HG03103 (cell line): ENCODE data around the gene PRR30.
"Not testable (repeated sequence)": the region's sequence is repeated elsewhere in the genome, so short reads cannot be mapped to it uniquely, and the experiment has no call there.

Experiments used
- ATAC-seq: cut with Tn5 transposase; IDR thresholded peaks from one replicate; pipeline ENCODE4 v1.9.1; 2021; ENCODE audit warnings: low read depth; ENCODE audit not compliant: unreplicated experiment

PRR30 gene

DNA sequence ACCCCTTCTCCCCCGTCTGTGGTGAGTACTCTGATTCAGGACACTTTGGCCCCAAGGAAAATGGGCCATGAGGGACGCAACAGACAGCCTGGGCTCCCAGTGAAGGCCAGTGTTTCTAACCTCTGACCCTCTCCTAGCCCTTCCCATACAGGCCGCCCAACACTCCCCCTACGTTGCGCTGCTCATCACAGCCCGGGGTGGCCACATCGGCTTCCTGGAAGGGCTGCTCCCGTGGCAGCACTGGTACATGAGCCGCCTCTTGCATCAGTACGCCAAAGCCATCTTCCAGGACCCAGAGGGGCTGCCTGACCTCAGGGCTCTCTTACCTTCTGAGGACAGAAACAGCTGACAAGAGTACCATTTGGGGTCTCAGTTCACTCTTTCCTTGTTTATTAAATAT is 8.8 kb downstream of the PRR30 start:
- no peak for ATAC-seq

DNA sequence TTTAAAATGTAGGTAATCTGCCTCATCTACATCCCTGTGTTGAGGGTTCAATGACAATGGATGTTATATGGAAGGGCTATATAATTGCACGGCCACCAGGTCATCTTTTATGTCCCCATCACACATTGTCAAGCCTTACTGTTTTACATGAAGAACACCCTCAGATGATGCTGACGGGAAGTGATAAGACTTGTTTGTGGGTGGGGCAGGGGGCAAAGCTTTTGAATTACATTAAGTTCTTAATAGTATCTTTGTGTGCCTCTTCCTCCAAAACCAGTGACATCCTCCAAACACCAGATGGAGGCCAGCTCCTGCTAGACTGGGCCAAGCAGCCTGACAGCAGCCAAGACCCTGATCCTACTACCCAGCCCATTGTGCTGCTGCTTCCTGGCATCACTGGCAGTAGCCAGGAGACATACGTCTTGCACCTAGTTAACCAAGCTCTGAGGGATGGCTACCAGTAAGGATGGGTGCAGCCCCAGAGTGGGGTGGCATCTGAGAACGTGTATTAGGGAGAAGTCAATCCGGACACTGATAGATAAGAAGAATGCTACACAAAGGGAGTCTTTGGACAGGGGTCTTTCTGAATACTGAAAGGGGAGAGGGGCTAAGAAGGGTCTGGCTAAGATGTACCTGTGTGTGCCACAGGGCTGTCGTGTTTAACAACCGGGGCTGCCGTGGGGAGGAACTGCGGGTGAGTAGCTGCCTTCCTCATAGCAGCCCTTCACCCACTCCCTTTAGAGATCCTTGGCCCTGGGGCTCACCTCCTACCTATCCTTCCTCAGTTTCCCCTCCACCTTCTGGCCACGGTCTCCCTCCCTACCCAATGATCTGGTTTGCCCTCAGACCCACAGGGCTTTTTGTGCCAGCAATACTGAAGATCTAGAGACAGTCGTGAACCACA is 10.3 kb downstream of the PRR30 start:
- no peak for ATAC-seq

DNA sequence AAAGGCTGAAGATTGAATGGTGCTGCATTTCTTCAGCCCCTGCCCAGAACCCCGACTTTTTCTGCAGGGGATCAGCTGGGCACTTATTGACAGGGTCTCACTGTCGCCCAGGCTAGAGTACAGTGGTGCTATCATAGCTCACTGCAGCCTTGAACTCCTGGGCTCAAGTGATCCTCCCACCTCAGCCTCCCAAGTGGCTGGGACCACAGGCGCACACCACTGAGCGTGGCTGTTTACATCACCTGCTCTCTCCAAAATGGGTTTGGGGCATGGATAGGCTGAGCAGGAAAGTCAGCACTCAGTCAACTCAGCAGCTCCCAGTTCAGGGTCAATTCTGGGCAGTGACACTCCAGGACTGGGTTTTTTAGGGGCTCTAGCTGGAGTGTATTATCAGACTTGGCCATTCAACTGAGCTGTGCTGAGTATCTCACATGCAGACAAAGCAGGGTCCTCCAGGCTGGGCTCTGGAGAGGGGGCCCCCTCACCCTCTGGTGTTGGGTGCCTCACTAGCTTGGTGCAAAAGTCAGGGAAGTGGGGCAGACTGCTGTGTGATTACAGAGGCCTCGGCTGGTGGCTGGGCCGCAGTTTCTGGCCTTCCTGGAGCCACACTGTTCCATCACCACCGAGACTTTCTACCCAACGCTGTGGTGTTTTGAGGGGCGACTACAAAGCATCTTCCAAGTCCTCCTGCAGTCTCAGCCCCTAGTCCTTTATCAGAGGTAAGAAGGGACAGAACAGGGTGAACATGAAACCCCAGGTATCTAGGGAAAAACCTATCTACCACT is 11.1 kb downstream of the PRR30 start:
- no peak for ATAC-seq

DNA sequence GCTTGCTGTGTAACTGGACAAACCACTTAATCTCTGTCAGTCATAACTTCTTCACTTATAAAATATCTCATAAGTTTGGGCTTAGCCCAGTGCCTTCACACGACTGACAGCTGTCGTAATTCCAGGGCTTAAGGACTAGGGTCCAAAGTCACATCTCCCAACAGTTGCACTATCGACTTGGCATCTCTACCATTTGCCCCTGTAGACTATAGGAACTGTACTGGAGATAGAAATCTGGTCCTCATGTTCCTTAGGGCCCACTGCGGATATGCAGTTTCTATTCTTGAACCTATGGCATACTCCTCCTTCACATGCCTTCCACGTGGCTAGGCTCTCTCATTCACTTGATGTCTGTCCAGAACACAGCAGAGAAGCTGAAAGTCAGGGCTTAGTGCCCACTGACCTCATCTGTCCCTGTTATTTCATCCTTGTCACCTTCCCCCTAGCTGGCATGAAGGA is 12.9 kb downstream of the PRR30 start:
- ATAC-seq = no peak

DNA sequence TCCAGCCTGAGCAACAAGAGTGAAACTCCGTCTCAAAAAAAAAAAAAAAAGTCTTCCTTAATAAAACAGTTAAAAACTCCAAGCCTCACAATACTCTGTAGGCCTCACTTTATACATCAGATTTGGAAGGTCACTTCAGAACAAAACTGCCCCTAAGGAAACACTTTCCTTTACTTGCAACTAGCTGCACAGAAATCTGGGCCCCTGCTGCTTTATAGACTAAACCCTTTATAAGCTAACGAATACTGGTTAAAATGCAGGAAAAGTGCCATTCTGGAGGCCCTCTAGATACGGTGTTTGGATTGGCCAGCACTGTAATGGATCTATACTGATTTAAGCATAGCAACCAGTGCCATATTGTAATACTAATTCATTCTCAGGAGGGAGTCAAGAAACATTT is 14.1 kb downstream of the PRR30 start:
- no peak for ATAC-seq

DNA sequence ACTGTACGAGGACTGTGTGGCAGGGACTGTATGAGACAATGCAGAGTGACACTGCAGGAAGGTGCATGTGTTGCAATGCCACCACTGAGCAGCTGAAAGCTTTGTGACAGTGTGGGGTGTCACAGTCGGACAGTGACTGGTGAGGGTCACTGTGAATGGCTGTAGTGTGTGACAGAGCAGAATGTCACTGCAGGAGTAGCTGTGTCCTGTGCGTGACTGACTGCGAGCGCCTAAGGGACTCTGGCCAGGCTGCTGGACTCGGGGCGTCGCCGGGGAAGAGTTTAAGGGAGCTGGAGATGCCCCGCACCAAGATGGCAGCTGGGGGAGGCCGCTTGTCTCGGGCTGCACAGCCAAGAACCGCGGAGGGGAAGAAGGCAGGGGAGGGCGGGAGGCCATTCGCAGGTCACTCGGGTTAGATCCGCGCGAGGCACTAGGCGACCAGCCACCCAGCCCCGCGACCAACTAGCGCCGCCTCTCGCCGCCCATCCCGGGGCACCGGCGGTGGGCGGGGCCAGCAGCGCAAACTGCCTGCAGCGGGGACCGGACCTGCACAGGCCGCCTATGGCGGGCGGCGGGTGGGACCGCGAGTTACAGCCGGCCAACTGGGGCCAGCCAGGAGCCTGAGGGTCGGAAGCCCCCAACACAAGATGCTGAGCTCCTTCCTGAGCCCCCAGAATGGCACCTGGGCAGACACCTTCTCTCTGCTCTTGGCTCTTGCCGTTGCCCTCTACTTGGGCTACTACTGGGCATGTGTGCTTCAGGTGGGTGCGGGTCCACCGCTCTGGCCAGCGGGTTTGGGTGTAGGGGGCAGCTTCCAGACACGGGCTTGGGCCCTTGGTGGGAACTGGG is 15.7 kb downstream of the PRR30 start, which contains the start of gene ABHD1:
Gene ABHD1, plus strand, starts transcription at position 514 of the 849 bp plus-strand sequence. Its CDS starts 134 bp downstream, at position 648.
- ATAC-seq = no peak

DNA sequence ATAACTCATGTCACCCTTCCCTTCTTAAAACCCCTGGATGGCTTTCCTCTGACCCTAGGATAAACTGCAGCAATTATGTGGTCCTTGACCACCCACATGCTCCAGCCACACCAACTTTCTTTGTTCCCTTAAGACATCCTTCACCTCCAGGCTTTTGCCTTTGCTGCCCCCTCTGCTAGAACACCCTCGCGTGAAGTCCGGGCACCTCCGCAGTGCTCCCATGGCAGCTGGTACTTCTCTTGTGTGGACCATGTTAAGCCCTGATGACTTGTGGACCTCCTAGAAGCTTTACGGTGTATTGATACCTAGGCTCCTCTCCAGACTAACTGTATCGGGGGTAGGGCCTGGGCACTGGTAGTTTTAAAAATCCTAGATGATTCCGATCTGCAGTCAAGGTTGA is 16.4 kb downstream of the PRR30 start:
- ATAC-seq = no peak

DNA sequence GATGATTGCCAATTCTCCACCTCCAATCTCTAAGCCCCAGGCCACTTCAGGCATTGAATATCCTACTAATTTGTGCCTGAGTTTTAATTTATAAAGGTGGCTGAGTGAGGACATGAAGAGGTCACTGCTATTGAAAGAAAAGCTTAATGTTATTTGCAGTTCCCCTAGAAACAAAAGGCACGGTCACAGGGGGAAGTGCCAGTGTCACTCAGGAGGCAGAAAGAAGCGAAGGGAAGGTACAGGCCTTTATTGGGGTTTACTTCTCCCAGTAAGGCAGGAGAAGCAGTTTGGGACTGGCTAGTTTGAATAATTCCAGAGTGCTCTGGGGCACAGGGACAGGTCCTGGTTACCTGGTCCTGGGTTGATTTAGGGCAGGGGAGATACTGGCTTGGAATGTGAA is 17.3 kb downstream of the PRR30 start:
- no peak for ATAC-seq

DNA sequence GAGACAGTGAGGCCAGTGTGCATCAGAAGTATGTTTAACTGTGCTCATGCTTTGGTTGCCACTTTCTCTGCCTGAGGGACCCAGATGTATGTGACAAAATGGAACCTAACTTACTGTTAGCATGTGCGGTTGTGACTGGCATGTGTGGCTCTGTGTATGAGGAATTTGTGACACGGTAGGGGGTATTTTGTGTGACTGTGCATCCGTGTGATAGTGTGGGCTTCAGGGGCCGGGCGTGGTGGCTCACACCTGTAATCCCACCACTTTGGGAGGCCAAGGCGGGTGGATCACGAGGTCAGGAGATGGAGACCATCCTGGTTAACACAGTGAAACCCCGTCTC is 19.9 kb downstream of the PRR30 start:
- ATAC-seq = not testable (repeated sequence)

DNA sequence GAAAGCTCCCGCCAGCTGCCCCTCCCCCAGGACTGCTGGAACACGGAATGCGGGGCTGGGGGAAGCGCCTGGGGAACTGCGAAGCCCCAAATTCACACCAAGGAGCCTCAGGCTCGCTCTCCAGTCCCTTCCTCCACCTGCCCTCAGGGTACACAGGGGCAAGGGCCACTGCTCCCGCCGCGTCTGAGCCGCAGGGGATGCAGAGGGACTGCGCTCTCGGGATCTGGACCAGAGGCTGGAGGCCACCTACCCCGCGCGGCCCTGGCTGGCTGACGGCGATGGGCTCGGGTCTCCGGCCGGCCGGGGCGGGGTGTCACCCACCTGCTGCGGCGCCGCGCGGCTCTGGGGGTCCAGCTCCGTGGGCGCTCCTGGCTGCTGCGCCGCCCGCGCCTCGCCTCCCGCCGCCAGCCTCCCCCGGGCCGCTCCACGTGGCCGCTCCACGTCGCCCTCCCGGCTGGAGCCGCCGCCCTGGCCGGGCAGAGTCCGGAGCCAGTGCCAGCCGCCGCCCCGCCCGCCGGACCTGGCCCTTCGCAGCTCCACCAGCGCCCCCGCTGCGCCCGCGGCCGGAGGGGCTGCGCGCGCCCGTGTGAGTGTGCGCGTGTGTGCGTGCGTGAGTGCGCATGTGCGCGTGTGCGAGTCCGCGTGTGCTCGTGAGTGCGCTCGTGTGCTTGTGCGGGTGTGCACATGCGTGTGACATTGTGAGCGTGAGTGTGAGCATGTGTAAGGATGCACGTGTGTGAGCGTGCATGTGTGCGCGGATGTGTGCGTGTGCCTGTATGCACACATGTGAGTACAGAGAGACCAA is 20.5 kb downstream of the PRR30 start, which contains the start of gene CGREF1:
Gene CGREF1, minus strand, starts transcription at position 604 of the 805 bp plus-strand sequence. CDS start 14,762 bp downstream, outside the sequence.
- ATAC-seq = no peak

DNA sequence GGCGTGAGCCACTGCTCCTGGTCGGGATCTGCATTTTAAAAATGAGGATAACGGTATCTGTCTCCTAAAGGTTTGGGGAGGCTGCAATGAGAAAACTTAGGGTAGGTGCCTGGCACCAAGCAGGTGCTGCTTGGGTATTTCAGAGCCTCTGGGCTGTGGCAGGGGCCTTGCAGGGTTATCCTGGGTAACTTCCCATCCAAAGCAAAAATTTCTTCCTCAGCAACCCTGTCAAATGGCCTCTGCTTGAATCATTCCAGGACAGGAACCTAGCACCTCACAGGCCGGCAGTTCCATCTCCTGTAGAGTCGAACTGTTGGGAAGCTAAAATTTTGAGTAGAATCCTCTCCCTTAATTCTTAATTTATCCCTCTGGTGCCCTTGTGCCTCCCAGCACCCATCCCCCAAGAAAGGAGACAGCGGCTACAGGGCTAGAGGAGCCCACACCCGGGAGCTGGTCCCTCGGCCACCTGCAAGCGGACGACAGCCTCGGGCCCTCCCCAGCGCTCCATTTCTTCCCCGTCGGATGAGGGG is 21.1 kb downstream of the PRR30 start:
- ATAC-seq = no peak

DNA sequence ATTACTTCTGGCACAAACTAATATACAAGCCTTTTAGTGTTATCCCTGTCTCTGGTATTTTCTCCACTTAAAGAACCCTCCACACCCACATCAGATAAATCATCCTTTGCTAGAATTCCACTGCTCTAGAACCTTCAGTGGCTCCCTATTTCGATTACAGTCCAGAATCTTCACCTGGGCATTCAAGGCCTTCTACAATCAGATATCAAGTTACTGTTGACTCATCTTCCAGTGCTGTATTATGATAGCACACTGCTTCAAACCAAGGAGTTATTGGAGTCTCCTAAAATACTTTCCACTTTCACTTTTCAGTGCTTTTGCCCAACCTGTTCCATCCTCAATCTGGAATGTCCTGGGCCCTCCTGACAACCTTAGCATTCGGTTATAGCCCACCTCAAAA is 23.7 kb downstream of the PRR30 start:
- ATAC-seq = no peak

DNA sequence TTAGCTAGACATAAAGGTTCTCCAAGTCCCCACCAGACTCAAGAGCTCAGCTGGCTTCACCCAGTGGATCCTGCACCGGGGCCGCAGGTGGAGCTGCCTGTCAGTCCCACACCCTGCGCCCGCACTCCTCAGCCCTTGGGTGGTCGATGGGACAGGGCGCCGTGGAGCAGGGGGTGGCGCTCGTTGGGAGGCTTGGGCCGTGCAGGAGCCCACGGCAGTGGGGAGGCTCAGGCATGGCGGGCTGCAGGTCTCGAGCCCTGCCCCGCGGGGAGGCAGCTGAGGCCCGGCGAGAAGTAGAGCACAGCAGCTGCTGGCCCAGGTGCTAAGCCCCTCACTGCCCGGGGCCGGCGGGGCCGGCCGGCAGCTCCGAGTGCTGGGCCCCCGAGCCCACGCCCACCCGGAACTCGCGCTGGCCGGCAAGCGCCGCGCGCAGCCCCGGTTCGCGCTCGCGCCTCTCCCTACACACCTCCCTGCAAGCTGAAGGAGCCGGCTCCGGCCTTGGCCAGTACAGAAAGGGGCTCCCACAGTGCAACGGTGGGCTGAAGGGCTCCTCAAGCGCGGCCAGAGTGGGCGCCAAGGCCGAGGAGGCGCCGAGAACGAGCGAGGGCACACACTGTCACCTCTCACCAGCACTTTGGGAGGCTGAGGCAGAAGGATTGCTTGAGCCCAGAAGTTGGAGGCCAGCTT is 27.7 kb downstream of the PRR30 start:
- not testable (repeated sequence) for ATAC-seq

DNA sequence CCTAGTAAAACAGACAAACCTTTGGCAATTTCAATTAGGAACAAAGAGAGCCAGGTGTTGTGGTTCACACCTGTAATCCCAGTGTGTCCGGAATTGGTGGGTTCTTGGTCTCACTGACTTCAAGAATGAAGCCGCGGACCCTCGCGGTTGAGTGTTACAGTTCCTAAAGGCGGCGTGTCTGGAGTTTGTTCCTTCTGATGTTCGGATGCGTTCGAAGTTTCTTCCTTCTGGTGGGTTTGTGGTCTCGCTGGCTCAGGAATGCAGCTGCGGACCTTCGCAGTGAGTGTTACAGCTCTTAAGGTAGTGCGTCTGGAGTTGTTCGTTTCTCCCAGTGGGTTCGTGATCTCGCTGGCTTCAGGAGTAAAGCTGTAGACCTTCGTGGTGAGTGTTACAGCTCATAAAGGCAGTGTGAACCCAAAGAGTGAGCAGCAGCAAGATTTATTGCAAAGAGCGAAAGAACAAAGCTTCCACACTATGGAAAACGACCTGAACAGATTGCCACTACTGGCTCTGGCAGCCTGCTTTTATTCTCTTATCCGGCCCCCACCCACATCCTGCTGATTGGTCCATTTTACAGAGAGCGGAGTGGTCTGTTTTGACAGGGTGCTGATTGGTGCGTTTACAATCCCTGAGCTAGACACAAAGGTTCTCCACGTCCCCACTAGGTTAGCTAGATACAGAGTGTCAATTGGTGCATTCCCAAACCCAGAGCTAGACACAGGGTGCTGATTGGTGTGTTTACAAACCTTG is 28.4 kb downstream of the PRR30 start:
- not testable (repeated sequence) for ATAC-seq

DNA sequence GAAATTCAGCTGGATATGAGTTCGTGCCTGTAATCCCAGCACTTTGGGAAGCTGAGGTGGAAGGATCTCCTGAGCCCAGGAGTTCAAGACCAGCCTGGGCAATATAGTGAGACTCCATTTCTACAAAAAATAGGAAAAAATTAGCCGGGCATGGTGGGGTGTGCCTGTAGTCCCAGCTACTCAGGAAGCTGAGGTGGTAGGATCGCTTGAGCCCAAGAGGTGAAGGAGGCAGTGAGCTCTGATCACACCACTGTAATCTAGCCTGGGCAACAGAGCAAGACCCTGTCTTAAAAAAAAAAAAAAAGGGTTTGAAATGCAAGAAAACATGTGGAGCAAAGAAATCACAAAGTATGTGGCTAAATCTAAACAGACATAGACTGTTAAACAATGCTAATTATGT is 30.1 kb downstream of the PRR30 start:
- no peak for ATAC-seq

DNA sequence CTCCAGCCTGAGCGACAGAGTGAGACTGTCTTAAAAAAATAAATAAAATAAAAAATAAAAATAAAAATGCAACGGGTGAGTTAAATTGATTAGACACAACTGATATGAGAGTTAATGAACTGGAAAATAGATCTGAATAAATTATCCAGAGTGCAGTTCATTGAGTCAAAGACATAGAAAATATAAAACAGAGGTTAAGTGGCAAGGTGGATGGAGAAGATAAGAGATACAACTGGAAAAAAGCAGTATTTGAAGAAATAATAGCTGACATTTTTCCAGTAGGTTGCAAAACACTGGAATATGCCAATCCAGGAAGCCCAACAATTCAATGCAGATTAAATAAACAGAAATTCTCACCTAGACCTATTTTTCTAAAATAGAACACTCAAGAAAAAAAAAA is 31.0 kb downstream of the PRR30 start:
- no peak for ATAC-seq

DNA sequence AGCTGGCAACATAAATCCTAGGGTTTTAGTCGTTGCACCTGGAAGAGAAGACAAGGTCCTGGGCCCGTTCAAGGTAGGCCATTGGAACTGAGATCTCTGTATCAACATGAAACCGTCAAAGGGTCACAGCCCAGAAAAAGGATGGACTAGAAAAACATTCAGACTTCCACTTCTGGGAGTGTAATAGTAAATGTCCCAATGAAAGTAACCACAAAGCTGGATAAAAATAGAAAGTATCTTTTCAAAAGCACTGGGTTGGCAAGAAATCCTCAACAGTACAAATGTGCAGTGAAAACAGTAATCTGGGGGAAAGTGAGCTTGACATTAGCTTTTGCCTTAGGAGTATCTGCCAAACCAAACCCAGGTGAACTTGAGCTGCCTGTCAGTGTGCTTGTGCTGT is 33.2 kb downstream of the PRR30 start:
- no peak for ATAC-seq

DNA sequence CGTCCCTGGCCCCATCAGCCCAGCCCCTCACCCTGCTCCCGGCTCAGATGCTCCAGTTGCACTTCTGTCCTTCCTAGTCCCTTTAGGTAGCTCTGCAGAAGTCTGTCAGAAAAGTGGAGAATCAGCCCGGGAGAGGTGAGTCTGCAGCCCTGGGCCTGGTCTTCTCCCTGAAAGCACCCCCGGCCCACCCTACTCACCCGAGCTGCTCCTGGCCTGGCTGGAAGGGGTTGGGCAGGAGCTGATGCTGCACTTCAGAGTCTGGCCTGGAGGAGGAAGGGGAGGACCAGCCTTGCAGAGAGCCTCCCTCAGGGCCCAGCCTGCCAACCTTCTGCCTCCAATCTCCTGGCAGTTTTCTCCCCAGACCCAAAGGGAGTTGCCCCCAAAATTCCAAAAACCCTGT is 36.9 kb downstream of the PRR30 start:
- no peak for ATAC-seq
